Stimulated activated CD4-positive, alpha-beta T cell treated with anti-CD3 and anti-CD28 coated beads, Interleukin-4, amount 100 ng/mL, for 4 hours (primary cell): Measurements from ENCODE around the gene ARL2.
A peak's percentile ranks its signal among the peaks of the same experiment; 100 is the strongest.
"Not testable (repeated sequence)": the region's sequence is repeated elsewhere in the genome, so short reads cannot be mapped to it uniquely, and the experiment has no call there.

Experiments
- DNase-seq, 2 experiments: peaks; one replicate each; pipeline ENCODE4 v3.0.0-alpha.2; 2020

Gene ARL2

DNA sequence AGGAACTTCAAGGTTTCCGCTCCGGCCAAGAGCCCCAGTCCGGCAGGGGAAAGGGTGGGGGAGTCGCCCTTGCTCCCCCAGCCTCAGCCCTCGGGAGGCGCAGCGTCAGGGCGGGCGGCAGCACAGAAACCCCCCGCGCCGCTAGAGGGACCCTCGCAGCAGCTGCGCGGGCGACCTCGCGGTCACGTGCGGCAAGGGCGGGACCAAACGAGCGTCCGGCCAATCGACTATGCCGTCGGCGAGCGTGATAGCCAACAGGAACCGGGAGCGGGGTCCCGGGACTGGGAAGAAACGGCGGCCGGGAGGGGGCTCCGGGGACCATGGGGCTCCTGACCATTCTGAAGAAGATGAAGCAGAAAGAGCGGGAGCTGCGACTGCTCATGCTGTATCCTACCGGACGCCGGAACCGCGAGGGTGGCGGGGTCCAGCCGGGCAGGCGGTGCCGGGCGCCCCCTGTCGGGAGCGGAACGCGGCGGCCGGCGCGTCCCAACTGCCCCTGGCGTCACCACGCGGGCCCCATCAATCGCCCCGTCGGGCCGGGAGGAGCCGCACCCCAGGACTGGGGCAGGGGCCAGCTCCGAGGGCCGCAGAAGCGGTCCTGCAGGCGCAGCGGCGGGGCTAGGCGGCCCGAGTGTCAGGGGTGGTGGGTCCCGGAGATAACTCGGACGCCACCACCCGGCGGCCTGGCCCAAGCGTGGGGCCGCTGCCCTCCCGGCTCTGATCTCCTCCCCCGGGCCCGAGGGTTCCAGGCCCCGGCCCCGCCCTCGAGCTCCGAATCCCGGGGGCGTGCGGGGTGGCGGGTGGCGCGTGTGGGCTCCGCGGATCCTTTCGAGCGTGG lies at the start of gene ARL2:
Gene ARL2, plus strand, starts transcription at position 273 of the 838 bp plus-strand sequence. Its CDS starts 48 bp downstream, at position 321.
- peak; percentile 84 for DNase-seq

DNA sequence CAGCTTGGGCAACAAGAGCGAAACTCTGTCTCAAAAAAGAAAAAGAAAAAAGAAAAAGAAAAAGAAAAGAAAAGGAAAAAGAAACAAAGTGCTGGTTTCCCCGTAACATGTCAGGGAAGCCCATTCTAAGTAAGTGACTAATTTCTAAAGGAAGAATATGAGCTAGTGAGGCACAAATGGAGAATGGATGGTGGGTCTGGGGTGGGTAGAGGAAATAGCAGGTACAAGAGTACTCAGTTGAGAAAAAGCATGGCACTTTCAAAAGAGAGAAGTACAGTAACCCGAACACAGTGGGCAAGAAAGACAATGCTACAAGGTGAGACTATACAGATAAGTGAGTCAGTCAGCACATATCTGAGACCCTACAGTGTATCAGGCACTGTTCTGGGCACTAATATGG lies 46.6 kb upstream of the ARL2 start:
- DNase-seq, result no peak

DNA sequence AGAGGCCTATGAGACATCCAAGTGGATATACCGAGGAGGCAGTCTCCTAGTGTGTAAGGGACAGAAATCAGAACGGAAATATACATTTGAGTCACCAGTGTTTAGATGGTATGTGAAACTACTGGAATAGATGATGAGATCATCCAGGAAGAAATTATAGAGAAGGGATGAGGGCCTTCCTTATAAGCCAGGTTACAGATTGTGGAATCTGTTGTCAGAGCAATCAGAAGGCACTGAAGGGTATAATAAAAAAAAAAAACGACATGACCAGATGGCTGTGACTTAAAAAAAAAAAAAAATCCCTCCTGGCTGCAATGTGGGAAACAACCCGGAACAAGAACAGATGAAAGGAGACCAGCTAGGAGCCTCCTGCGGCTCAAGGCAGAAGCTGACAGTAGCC lies 44.8 kb upstream of the ARL2 start:
- no peak for DNase-seq

DNA sequence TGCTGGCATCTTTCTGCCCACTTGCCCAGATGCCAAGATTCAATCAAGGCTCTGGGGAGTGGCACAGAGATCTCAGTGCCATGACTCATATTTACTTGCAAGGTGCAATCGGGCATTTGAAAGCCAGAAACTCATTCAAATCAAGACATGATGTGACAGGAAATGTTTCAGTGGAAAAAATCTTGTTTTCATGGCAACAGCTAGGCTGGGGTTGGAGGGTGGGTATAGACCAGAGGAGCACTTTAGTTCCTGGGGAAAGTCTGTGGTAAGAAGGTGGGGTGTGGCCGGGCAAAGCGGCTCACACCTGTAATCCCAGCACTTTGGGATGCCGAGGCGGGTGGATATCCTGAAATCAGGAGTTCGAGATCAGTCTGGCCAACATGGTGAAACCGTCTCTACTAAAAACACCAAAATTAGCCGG lies 43.2 kb upstream of the ARL2 start:
- peak; percentile 1 to 30 for DNase-seq

DNA sequence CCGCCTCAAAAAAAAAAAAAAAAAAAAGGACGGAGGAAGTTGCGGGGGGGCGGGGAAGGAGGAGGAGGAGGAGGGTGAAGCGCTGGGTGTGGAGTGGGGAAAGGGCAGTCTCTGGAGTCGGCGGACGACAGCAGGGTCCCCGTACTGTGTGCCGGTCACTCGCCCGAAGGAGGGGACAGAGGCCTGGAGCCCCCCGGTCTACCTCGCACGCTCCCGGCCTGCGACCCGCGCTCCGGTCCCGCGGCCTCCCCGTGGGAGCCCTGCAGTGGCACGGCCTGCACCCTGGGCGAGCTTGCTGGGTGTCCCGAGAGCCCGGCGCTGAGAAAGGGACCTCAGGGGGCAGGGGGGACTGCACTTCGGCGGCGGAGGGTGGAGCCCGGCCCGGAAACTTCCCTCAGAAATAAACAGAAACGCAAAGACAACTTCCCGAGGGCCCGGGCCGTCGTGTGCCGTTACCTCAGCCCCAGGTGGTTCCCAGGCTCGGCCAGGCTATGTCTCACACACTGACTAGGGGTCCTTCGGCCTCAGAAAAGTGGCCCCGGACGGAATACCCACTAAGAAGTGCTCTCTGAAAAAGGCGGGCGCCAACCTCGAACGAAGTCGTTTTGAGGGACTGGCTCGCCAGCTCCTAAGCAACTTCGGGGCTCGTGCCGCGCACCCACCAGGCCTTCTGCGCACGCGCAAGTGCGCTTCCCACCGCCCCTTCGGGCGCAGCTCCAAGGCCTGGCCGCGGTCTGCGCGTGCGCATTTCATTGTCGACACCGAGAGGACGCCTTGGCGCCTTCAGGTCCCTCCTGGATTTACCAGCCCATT lies 42.3 kb upstream of the ARL2 start, which contains the start of gene MAJIN:
Gene MAJIN, minus strand, starts transcription at position 688 of the 813 bp plus-strand sequence. CDS start 12,703 bp downstream, outside the sequence.
- DNase-seq, result peak; percentile 88 to 93

DNA sequence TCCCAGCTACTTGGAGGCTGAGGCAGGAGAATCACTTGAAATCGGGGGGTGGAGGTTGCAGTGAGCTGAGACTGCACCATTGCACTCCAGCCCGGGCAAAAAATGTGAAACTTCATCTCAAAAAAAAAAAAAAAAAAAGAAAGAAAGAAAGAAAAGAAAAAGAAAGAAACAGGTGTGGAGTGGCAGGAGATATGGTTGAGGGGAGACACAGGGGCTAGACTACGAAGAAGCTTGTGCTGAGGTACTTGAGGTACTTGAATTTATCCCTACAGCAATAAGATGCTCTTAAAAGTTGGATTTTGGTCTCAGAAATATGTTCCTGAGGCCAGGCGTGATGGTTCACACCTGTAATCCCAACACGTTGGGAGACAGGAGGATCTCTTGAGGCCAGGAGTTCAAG lies 39.8 kb upstream of the ARL2 start:
- no peak for DNase-seq

DNA sequence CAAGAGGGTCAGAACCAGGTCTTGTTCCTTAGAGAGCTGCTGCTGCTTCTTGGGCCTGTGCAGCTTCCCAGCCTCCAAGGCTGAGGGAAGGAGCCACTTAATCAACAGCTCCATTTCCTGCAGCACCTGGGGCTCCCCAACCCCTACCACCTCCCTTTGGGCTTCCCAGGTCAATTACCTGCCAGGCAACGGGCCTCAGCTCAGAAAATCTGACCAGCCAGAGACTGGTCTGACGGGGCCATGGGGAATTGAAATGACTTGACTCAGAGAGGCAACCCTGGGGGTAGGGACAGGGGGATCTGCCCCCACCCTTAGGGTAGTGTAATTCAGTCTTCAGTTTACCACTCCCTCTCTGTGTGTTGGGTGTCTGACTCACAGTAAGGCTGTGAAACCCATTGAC lies 37.3 kb upstream of the ARL2 start:
- DNase-seq, result no peak

- not testable (repeated sequence) for DNase-seq
Observed at GRCh38 chr11:64983339-64983738, 30.6 kb upstream of the ARL2 start.

DNA sequence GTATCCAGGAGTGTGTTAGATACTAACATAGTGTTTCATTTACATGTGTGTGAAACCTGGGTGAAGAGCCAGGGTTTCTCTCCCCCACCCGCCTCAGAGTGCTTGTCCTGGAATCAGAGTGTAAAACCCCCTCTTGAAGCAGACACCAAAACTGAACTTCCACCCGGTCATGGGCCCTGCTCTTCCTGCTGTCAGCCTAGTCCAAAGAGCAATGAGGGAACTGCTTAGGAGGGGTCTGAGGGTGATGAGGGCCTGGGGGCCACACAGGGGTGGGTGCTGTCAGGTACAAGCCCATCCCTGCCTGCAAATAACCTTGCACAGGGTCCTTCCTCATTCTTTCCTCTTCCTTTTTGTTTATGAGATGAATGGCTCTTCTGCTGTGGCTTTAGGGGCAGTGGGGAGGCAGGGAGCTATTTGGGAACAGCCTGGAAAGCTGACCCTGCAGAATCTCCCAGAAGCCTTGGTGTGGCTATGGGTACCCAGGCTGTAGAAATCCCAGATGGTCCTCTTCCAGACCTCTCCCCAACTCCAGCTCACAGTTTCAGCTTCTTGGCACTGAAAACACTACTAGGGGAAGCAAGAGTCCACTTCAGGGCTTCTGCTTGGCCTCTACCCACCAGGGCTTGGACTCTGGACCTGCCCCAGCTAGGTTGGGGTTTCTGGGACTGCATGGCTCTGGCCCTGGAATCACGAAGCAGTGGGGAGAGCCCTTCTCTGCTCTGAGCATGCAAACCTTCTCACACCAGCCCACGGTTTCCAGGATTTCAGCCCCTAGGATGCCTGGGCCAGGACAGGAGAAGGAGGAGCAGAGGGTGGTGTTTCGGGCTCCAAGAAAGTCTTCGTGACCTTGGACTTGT lies 25.7 kb upstream of the ARL2 start:
- DNase-seq, result no peak

DNA sequence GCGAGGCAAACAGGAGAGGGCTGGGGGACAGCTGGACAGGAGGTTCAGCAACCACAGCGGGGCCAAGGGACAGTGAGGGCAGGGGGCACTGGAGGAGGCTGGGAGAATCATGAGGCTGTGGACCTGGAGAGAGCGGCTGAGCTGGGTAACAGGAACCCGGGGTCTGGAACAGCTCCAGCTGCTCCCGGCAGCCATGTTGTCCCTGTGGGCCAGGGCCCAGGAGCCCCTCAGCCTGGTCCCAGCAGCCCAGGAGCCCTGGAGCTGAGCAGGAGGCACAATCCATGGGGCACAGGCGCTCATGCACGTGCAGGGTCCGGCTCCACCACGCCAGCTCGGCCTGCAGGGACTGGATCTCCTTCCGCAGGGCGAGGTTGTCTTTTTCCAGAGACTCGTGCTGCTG lies 24.5 kb upstream of the ARL2 start:
- DNase-seq, result no peak

DNA sequence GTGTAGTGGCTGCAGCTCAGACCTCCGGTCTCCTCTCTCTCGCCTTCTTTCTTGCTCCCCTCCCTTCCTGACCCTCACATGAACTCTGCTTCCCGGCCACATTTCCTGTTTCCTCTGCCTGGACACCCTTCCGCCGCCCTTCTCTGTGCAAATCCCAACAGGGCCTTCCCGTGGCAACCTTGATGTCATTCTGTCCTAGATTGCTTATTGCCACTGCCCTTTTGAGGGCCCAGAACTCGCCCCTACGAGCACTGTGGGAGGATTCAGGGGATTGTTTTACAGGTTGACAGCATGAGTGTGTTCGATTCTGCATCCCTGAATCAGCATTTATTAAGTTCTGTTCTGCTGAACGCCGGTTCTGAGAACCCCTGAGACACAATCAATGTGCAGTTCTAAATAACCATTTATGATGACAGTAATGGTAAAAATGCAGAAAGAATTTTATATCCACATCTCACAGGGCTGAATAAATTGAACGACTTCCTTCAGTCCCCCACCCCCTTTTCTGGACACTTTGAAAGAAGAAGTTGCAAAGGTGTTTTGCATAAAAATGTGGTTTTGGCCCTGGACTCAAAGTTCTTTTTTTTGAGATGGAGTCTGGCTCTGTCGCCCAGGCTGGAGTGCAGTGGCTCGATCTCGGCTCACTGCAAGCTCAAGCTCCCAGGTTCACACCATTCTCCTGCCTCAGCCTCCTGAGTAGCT lies 23.6 kb upstream of the ARL2 start:
- no peak for DNase-seq

DNA sequence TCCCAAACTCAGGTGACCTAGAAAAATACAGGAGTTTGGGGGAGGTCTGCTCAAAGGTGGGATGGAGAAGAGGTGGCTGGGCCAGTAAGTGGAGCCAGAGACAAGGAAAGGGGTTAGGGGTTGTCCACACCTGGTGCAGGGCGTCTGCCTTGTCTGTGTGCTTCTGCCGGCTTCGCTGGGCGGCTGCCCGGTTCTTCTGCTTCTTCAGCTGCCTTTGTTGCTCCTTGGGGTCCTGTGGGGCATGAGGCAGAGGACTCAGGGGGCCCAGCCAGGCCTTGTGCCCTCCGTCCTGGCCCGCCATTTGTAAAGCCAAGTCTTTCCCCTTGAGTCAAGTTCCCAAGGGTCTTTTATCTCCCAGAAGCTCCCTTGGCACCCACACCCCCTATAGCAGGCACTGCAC lies 19.6 kb upstream of the ARL2 start:
- no peak for DNase-seq

- no peak for DNase-seq
Observed at GRCh38 chr11:64996327-64996709, 17.6 kb upstream of the ARL2 start.

GRCh38 chr11:64996710-64997380 lies 17.1 kb upstream of the ARL2 start, which contains the start of gene BATF2:
Gene BATF2, minus strand, starts transcription at chr11:64996971. Its CDS starts 57 bp downstream, at chr11:64996914.
- DNase-seq, result peak in 1 of 2 experiments; percentile 3

DNA sequence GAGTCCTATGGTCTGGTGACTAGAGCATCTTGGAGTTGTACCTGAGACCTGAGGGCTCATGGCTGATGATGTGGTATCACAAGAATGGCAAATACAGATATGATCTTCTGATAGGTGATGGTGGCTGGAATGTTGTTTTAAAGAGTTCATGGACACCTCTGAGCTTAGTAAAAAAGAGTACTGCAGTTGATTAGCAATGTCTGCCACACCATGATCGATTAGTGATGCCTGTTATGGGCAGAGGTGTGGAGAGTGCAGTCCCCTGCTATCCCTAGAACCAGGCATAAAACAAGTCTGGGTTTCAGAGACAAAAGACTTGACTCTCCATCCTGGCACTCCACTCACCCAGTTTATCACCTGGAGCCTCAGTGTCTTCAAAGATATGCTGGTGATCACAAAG lies 15.8 kb upstream of the ARL2 start:
- DNase-seq, result no peak

DNA sequence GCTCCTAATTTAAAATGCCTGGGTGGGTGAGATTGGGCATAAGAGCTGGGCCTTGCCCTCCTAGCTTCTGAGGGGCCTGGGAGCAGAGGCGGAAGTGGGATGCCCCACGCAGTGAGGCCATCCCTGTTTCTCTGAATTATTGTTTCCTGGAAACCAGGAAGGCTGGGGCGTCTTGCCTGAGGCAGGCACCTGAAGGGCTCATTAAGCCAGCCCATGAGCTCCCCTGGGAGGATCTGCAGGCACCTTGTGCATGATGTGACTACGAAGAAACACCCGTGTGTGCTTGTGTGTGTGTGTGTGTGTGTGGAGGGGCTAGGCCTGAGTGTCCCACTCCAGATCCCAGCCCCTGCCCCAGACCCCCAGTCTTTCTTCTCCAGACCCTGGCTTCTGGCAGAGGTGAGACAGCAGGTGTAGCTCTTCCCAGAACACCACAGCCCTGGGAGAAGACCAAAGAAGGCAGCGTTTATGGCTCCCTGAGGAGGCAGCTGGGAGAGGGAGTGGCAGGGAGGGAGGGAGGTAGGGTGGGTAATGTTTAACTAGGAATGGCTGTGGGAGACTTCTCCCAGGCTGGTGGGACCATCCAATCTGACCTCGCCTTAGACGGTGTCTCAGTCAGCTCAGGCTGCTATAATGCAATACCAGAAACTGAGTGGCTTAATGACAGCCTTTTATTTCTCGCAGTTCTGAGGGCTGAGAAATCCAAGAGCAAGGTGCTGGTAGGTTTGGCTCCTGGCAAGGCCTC lies 15.1 kb upstream of the ARL2 start:
- no peak for DNase-seq

DNA sequence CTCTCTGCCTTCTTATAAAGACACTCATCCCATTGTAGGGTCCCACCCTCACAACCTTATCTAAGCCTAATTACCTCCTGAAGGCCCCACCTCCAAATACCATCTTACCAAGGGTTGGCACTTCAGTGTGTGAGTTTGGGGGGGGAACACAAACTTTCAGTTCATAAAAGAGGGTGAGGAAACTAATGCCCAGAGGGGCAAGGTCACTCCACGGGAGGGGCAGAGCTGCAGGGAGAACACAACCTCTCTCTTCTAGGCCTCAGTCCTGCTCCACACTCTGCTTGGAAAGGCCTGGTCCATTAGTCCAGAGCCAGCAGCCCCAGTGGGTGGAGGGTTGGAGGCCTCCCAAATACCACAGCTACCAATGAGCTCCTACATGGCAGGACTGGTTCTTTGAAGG lies 14.5 kb upstream of the ARL2 start:
- DNase-seq, result no peak

- DNase-seq, result no peak
Observed at GRCh38 chr11:65002706-65003105, 11.3 kb upstream of the ARL2 start.

DNA sequence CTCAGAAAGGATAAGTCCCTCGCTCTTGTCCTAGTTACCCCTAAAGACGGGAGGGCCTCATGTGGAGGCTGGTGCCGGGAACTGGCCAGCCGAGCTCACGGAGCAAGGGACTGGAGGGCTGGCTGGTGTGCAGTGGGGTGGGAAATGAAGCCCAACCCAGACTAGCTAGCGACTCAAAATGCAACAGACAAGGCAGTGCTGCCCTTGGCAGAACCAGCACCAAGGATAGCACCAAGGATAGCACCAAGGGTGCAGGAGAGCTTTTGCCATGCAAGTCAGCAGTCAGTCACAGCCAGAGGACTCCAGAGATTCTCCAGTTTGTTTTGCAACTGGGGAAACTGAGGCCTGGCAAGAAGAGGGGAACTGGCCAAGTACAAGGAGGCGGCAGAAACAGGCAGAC lies 10.7 kb upstream of the ARL2 start:
- no peak for DNase-seq

DNA sequence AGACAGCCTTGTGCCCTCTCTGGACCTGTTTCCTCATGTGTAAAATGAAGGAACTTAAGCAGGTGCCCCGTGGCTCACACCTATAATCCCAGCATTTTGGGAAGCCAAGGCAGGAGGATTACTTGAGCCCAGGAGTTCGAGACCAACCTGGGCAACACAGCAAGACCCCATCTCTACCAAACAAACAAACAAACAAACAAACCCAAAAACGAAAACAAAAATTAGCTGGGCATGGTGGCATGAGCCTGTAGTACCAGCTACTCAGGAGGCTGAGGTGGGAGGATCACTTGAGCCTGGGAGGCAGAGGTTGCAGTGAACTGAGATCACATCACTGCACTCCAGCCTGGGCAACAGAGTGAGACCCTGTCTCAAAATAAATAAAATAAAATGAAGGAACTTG lies 10.0 kb upstream of the ARL2 start:
- DNase-seq, result not testable (repeated sequence)

- DNase-seq, result no peak
Observed at GRCh38 chr11:65008016-65008415, 5.9 kb upstream of the ARL2 start.
